NB4 (cell line): ENCODE results near the gene AQP10.
"Not testable (repeated sequence)": the region's sequence is repeated elsewhere in the genome, so short reads cannot be mapped to it uniquely, and the experiment has no call there.

Experiments
- DNase-seq: peaks from one replicate; pipeline ENCODE4 v3.0.0; 2010; ENCODE audit warnings: low read depth
- H3K4me3 ChIP-seq: one replicate; pipeline ENCODE4 v1.5.1; 2011; ENCODE audit warnings: mild to moderate bottlenecking, low read depth, low read length, moderate library complexity
- CTCF ChIP-seq: IDR thresholded peaks from one replicate; pipeline ENCODE4 v1.5.1; 2012; ENCODE audit warnings: low read depth, low read length
- MYC ChIP-seq: IDR thresholded peaks from 2 replicates; pipeline ENCODE4 v1.6.1; 2011; ENCODE audit warnings: low read depth, low read length
- POLR2A ChIP-seq: IDR thresholded peaks from 2 replicates; pipeline ENCODE4 v1.6.1; 2011; ENCODE audit warnings: mild to moderate bottlenecking; ENCODE audit not compliant: insufficient read length; ENCODE audit errors: extremely low read depth
- TF ChIP-seq, protein P1 (sequence below): IDR thresholded peaks from 2 replicates; pipeline ENCODE4 v1.6.1; 2011; ENCODE audit warnings: low read depth, low read length

Gene AQP10

GRCh38 chr1:154353966-154354365 lies 33.1 kb downstream of the AQP10 start:
- TF ChIP-seq POLR2A (no peak), MYC (no peak), CTCF (no peak)
- TF ChIP-seq, protein P1, sequence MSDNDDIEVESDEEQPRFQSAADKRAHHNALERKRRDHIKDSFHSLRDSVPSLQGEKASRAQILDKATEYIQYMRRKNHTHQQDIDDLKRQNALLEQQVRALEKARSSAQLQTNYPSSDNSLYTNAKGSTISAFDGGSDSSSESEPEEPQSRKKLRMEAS, result no peak
- no peak overlapping the region for H3K4me3 ChIP-seq
- no peak for DNase-seq

DNA sequence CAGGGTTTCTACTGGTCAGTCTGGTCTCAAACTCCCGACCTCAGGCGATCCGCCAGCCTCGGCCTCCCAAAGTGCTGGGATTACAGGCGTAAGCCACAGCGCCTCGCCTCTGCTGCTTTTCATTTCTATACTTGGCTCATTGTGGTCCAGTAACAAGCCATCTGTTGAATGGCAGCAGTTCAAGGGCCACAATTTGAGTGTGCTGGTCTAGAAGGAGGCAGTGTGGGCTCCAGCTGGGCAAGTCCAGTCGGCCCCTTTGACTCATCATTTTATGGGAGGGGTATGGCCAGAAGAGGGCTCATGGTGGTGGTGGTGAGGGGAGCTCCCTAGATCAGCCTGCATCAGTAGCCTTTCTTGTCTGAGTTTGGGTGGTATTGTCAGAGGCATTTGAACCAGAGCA lies 37.6 kb downstream of the AQP10 start:
- no peak overlapping the region for H3K4me3 ChIP-seq
- TF ChIP-seq CTCF (no peak), POLR2A (no peak), MYC (no peak)
- TF ChIP-seq, protein P1, result no peak
- DNase-seq, result no peak

GRCh38 chr1:154360288-154360687 lies 39.4 kb downstream of the AQP10 start:
- H3K4me3 ChIP-seq, result no peak overlapping the region
- no peak for DNase-seq
- no peak for TF ChIP-seq MYC
- TF ChIP-seq CTCF, result no peak
- TF ChIP-seq POLR2A, result no peak
- TF ChIP-seq, protein P1, result no peak

- DNase-seq, H3K4me3 ChIP-seq: not testable (repeated sequence)
Observed at GRCh38 chr1:154360881-154361280, 40.0 kb downstream of the AQP10 start.

DNA sequence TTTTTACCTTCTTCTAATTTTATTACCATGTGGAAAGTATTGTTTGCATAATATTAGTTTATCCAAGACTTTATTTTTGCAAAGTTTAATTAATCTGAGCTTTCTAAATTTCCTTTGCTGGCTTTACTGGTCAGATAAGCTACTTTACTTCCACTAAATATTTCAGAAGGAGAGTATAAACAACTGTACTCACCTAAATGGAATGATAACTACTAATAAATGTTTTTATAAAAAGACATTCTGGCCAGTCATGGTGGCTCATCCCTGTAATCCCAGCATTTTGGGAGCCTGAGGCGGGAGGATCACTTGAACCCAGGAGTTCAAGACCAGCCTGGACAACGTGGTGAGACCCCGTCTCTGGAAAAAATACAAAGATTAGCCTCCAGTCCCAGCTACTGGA lies 40.5 kb downstream of the AQP10 start:
- no peak for TF ChIP-seq CTCF
- TF ChIP-seq MYC, result no peak
- TF ChIP-seq, protein P1, result no peak
- no peak for DNase-seq
- no peak overlapping the region for H3K4me3 ChIP-seq

GRCh38 chr1:154371436-154371835 lies 50.5 kb downstream of the AQP10 start:
- no peak for DNase-seq
- H3K4me3 ChIP-seq, result no peak overlapping the region
- TF ChIP-seq, protein P1, result no peak
- TF ChIP-seq POLR2A (no peak), CTCF (no peak), MYC (no peak)

DNA sequence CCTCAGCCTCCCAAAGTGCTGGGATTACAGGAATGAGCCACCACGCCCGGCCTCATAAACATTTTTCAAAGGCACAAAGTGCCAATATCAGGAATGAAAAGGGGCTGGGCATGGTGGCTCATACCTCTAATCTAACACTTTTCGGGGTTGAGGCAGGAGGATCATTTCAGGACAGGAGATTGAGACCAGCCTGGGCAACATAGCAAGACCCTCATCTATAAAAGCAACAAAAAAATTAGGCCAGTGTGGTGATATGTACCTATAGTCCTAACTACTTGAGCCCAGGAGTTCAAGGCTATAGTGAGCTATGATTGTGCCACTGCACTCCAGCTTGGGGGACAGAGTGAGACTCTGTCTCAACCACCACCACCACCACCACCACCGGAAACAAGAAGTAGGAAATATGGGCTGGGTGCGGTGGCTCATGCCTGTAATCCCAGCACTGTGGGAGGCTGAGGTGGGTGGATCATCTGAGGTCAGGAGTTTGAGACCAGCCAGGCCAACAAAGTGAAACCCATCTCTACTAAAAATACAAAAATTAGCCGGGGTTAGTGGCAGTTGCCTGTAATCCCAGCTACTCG lies 53.0 kb downstream of the AQP10 start:
- DNase-seq, result peak; percentile 68
- not testable (repeated sequence) for H3K4me3 ChIP-seq
